Measurements from ENCODE around the gene CFAP52. TPM values are rescaled to one million over a fixed set of nuclear protein-coding genes. Genes with fewer than 3 reads are reported as not detected.

The CFAP52 gene
- total and polyA plus RNA-seq, 2 of the 13 experiments (the other 11 are each of a cell fraction or from before 2014, with no cell fraction given) = not detected

GRCh38 chr17:9575381-9576101 lies 901 bp upstream of the CFAP52 start, which contains the start of gene STX8 (continued):
- no peak for TF ChIP-seq ZNF235 (CRISPR knock-in tag; IDR thresholded peaks at IDR 0.05; ENCODE audit: borderline replicate concordance)
- no peak for TF ChIP-seq SETDB1 (CRISPR knock-in tag; IDR thresholded peaks at IDR 0.05; ENCODE audit: borderline replicate concordance)
- no peak for TF ChIP-seq ZFP36L1 (CRISPR knock-in tag; IDR thresholded peaks at IDR 0.05)
- no peak for TF ChIP-seq MBD4 (IDR thresholded peaks at IDR 0.05; ENCODE audit: borderline replicate concordance, low read length)
- TF ChIP-seq ZSCAN30 (CRISPR knock-in tag; IDR thresholded peaks at IDR 0.05) = no peak
- TF ChIP-seq HIVEP1 (CRISPR knock-in tag; IDR thresholded peaks at IDR 0.05) = no peak
- TF ChIP-seq ZIK1 (CRISPR knock-in tag; IDR thresholded peaks at IDR 0.05; ENCODE audit: borderline replicate concordance, low read depth) = peak; percentile 30; the same call in 1 of the 2 replicates
- 0 out of 2 replicates have a peak, but pooled peaks have one; percentile 54 for TF ChIP-seq HOXD1 (CRISPR knock-in tag; IDR thresholded peaks at IDR 0.05)
- TF ChIP-seq ATF6 (CRISPR knock-in tag; conservative IDR thresholded peaks at IDR 0.05) = 0 out of 2 replicates have a peak, but pooled peaks have one; percentile 74
- peak; percentile 59; the same call in 1 of the 2 replicates for TF ChIP-seq ZBTB7A (CRISPR knock-in tag; IDR thresholded peaks at IDR 0.05)
- no peak for TF ChIP-seq KDM4B (CRISPR knock-in tag; IDR thresholded peaks at IDR 0.05)
- TF ChIP-seq MBNL3 (CRISPR knock-in tag; conservative IDR thresholded peaks at IDR 0.05) = no peak
- peak; percentile 83 for TF ChIP-seq ZNF670 (CRISPR knock-in tag; IDR thresholded peaks at IDR 0.05; ENCODE audit: borderline replicate concordance)
- no peak for TF ChIP-seq ZNF275 (CRISPR knock-in tag; IDR thresholded peaks at IDR 0.05; ENCODE audit: borderline replicate concordance)
- TF ChIP-seq ZNF354B (CRISPR knock-in tag; IDR thresholded peaks at IDR 0.05) = no peak
- 0 out of 2 replicates have a peak, but pooled peaks have one; percentile 52 for TF ChIP-seq ZHX2 (IDR thresholded peaks at IDR 0.05; ENCODE audit: low read depth)
- TF ChIP-seq ZHX2 (CRISPR knock-in tag; IDR thresholded peaks at IDR 0.05; ENCODE audit: borderline replicate concordance) = no peak
- peak; percentile 50 for TF ChIP-seq ZNF781 (CRISPR knock-in tag; IDR thresholded peaks at IDR 0.05; ENCODE audit: borderline replicate concordance, not compliant biosample characterization)
- peak in 1 of 2 experiments; percentile 85; a peak in 2 of 4 replicates for TF ChIP-seq KLF16 (CRISPR knock-in tag; IDR thresholded peaks at IDR 0.05)
- no peak for TF ChIP-seq PRPF4 (IDR thresholded peaks at IDR 0.05; ENCODE audit: low read depth, low read length, poor library complexity, severe bottlenecking)
